HG02763 (cell line): ENCODE data around the gene KRT12.

ENCODE experiments used
- ATAC-seq: cut with Tn5 transposase; IDR thresholded peaks from one replicate; pipeline ENCODE4 v1.9.1; 2021; ENCODE audit warnings: mild to moderate bottlenecking, moderate library complexity; ENCODE audit not compliant: unreplicated experiment

KRT12 gene

DNA sequence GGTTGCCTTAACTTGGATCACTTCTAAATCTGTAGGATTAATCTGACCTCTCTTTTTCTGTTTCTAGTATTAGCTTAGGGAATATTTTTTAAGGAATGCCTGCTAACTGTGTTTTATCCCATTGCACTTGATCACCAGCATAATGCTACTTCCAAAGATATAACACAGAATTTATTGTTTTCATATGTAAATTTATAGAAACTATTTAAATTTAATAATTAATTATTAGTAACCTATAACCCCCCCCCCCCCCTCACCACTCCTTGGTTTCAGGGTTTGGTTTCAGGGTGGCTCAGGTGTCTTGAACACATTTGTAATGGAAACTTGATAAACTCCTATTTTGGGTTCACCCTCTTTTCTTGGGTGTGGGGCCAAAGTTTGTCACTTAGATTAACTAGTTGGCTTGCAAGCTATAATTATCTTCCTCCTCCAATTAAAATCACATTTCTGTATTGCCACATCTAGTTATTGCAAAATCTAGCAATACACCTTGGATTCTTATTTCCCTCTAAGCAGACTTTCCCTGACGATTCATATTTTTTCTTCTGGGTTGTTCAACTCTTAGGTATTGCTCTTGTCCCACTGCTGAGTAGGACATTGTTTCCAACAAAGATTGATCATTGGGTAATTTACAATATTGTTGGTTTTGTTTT lies 18.3 kb downstream of the KRT12 start:
- no peak for ATAC-seq

DNA sequence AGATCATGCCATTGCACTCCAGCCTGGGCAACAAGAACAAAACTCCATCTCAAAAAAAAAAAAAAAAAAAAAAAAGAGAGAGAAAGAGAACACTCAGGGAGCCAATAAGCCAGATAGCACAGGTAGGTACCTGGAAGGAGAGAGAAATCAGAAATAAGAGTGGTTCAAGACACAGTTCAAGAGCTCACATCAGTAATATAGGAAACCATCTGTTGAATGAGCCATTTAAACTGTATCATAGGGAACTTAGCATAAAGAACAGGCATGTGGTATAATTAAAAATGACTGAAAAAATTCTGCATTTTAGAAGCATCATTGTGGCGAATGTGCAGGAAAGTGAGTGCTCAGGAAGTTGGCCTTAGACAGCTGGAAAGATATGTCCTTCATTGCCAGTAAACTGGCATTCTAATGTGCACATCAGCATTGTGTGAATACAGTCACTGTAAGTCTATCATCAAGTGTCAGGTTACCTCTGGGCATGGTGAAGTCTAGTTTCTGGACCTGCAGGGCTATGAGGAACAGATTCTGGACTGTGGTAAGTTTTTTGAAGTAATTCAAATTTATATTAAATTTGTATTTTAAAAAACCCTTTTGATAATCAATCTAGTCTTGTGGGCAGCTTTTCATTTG lies 20.4 kb downstream of the KRT12 start:
- ATAC-seq = no peak

DNA sequence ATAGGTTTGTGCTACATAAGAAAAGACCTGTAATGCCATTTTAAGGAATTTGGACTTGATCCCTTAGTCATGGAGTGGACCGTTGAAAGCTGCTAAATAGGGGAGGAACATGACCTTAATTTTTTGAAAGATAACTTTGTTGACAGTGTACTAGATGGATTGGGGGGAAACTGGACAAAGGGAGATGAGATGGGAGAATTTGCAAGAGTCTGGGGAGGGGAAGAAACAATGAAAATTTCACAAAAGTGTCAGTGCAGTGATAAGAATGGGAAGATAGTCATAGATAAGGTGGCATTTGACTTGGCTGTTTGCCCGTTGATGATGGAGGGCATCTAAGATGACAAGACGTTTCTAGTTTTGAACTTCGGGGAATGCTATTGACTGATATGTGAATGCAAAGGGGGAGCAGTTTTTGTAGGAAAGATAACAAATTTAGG lies 22.3 kb downstream of the KRT12 start:
- ATAC-seq = no peak

DNA sequence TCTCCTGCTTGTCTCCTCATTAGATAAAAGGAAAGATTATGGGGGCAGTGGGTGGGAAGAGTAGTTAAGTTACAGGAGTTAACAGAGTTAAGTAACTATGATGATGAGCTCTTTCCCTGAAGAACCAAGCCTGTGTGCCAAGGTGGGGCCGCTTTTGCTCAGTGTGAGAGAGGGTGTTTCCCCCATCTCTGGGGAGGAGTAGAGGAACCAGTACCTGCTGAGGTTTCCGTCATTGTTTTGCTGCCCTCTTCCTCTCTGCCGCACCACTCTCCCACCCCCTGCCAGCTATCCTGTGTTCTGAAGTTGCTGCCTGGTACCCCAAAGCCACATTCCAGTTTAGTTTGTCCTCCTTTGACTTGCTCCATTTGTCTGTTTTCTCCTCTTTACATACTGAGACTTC lies 23.8 kb downstream of the KRT12 start:
- ATAC-seq = no peak

DNA sequence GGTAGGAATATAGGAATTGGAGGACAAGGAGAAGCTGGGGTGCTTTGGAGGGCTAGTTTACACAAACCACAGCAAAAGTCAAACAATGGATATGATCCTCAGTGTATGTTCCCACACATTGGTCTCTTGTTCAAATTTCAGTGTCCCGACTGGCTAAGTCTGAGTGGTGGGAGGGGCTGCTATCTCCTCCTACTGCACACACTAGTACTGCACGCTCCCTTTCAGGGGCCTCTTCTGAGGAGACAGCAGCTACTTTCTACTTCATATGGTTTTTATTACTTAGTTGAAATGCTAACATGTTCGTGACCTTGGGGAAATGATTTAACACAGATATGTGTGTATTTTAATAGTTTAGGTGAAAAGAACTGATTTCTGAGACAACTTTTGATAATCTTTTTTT lies 25.8 kb downstream of the KRT12 start:
- no peak for ATAC-seq

DNA sequence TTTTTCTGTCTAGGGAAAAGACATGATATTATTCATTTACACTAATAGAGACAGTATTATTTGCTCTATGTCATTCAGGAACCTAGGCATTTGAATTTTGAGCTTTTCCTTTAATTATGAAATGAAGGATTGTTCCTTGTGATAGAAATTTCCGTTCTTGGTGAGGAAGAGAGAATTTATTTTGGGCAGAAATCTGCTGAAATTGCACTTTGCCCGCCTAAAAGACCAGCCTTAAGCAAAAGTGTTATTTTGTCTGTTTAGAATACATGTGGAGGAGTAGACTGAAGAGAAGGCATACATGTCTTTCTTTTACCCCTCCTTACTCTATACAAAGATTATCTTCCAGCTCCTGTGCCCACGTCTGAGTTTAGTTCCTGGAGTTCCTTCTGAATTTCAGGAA lies 27.8 kb downstream of the KRT12 start:
- ATAC-seq = no peak

DNA sequence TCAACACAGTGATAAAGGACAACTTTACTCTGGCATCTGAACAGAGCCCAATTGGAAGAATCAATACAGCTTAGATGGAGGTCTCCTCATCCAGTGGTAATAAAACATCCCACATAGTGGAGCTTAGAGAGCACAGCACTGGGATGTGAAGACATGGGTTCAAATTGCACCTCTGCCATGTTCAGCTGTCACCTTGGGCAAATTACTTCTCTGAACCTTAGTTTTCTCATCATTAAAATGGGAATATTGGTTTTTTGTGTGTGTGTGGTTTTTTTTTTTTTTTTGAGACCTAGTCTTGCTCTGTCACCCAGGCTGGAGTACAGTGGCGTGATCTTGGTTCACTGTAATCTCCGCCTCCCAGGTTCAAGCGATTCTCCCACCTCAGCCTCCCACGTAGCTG lies 31.0 kb downstream of the KRT12 start:
- ATAC-seq = no peak

DNA sequence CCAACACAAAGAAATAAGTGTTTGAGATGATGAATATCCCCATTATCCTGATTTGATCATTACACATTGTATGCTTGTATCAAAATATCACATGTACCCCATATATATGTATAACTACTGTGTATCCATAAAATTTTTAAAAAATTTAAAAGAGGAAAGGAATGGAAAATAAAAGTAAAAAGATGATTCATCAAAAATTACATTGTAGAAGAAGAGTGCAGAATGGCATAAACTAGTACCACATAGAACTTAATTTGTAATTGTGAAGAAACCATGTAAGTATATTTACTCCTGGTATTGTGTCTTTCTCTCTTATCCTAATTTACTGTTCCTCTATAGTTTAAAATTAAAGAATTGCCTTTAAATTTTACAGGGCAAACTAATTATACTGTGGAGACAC lies 33.1 kb downstream of the KRT12 start:
- no peak for ATAC-seq

DNA sequence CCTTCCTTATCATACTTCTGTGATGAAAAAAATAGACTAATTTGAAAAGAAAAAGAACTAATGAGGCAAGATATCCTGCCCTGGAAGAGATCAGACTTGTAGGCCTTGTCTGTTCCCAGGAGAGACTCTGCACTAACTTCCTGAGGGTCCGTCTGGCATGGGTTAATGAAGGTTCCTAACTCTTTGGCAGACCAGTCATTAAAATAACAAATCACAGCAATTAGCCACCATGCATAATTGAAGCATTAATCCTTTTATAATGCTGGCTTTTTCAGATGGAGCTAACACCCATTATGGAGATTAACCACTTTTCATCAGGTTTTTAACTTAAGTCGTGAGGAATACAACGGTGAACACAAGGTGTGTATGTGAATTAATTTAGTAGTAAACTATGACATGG lies 34.2 kb downstream of the KRT12 start:
- no peak for ATAC-seq

DNA sequence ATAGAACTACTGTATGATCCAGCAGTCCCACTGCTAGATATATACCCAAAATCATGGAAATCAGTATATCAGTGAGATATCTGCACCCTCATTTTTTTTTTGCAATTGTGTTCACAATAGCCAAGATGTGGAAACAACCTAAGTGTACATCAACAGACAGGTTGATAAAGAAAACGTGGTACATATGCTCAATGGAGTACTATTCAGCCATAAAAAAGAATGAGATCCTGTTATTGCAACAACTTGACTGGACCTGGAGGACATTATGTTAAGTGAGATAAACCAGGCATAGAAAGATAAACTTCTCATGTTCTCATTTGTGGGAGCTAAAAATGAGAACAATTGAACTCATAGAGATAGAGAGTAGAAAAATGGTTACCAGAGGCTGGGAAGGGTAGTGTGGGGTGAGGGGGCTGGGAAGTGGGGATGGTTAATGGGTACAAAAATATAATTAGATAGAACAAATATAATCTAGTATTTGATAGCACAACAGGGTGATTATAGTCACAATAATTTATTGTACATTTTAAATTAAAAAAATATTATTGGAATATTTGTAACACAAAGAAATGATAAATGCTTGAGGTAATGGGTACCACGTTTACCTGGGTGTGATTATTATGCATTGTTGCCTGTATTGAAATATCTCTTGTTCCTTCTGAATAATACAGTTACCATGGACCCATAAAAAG lies 36.8 kb downstream of the KRT12 start:
- ATAC-seq = no peak

DNA sequence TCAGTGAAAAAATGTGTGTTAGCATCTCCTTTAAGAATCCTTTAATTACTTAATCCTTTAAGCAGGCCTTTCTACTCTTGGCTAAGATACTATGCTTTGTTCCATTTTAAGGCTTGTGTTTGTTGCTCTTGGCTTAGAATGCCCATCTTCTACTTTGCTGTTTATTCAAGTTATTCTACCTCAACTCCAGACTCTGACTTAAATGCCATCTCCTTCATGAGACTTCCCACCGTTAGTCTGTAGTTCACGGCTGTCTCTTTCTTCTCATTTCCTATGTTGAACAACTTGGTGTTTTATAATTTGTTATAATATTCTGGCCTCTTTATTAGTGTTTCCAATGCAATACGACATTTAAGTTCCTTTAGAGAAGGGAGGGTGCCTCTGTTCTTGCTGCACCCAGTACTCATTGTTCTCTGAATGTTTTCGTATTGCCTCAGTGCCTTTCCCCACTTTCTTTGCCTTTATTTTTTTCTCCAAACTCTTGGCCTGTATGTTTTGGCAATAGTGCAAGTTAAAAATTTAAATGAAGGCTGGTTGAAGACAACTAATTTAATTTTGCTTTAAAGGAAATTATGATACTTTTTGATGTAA lies 38.5 kb downstream of the KRT12 start:
- ATAC-seq = no peak

DNA sequence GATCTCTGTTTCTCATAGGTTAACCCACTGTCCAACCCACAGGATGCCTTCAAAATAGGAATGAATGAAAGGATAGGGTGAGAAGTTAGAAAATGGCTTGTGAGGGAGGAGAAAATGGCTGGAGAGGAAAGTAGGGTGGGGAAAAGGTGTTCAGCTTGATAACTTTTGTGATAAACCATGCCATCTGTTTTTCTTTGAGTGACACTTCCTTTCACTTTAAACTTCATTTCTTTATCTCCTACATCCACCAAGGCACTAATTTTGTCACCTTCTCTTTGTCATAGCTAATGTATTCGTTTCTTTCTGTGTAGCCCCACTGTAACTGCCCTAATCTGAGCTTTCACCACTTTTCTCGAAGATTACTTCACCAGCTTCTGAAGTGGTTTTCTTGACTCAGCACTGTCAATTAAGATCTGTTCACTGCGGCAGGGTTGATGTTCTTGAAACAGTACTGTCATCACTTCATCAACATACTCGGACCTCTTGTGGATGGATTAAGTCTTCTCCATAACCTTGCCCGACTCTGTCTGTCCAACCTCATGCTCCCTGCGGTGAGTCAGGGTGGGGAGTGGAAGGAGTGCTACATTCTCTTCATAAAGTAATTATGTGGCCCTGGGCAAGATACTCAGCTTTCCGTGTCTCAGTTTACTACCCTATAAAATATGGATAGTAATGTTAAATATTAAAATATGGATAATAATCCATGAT lies 39.1 kb downstream of the KRT12 start:
- no peak for ATAC-seq

DNA sequence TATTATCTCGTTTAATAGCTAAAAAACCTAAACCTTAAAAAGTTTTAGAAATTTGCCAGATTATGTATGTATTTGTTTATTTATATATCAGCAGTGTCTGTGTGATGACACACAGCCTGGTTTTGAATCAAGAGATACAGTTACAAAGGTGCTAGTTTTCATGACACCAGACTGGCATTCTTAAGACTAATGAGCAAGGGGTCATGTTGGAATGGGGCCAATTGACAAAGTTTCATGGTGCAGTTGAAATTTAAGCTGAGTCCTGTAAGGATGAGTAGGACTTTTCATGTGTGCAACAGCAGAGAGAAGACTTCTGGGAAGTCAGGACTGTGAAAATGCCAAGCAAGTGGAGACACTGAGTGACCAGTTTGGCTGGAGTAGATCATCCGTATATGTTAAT lies 41.4 kb downstream of the KRT12 start:
- no peak for ATAC-seq

DNA sequence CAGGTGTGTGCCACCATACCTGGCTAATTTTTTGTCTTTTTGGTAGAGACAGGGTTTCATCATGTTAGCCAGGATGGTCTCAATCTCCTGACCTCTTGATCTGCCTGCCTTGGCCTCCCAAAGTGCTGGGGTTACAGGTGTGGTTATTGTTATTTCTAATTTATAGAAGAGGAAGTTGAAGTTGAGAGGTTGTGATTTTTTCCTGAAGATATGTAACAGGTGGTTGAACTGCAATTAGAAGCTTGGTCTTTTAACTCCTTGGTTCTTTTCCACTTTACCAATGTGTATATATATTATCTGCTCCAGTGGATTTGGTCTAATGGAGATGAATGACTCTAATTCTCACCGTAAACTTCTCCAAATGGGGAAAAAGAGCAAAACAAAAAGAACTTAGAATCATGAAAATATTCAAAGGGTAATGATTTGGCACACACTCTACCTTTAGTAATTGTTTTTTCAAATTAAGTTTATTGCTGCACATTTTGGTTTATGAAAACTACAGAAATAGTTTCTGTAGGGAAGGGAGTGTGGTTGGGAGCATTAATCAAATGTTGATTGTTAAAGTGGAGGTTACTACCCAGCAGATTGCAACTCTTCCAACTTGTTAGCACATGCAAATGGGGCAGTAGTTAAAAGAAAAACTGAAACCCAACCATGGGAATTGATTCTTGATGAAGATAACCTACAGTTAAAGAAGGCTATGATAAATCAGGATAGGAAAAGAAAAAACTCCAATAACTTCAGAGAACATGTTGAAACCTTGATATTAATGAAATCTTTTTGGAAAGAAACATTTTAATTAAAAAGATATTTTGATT lies 42.8 kb downstream of the KRT12 start:
- no peak for ATAC-seq

DNA sequence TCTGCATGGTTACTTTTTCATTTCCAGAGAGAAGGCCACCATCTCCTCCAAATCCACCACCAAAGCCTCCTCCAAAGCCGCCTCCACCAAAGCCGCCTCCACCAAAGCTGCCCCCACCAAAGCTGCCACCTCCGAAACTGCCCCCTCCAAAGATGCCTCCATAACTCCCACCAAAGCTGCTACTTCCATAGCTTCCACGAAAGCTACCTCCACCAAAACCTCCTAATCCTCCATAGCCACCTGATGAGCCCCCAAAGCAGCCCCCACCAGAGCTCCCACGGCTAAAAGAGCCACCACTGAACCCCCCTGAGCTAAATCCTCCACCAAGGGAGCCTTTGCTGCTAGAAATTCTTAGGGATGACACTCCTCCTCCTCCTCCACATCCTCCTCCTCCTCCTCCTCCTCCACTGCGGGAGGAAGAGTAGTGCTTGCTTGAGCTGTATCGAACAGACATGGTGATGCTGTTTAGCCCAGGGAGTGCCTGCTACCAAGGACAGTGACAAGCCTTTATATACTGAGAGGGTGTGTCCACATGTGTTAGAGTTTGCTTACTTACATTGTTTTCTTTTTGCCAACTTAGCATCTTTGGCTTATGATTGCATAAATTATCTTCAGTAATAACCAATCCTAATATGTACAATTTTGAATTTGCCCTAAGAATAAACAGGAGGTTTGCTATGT lies 44.8 kb downstream of the KRT12 start, which contains the start of gene KRT10:
TSS of gene KRT10 (minus strand) at position 483 of the 681 bp plus-strand sequence. CDS start at position 454, 29 bp downstream.
- no peak for ATAC-seq

DNA sequence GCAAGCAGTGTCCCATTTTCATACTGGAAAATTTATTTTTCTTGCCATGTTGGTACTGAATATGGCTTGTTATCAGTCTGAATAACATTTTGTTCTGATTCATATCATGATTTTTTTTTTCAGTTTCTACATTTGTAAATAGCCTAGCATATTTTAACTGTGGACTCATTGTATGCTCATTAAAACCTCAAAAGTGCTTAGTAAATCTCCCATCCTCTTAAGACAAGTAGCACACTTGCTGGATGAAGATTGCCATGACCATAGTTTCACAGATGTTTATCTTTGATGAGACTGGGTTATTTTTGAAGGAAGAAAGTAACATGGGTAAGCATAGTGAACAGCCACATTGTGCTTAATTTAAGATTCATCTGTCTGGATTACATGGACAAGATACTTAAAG lies 45.5 kb downstream of the KRT12 start:
- ATAC-seq = no peak

DNA sequence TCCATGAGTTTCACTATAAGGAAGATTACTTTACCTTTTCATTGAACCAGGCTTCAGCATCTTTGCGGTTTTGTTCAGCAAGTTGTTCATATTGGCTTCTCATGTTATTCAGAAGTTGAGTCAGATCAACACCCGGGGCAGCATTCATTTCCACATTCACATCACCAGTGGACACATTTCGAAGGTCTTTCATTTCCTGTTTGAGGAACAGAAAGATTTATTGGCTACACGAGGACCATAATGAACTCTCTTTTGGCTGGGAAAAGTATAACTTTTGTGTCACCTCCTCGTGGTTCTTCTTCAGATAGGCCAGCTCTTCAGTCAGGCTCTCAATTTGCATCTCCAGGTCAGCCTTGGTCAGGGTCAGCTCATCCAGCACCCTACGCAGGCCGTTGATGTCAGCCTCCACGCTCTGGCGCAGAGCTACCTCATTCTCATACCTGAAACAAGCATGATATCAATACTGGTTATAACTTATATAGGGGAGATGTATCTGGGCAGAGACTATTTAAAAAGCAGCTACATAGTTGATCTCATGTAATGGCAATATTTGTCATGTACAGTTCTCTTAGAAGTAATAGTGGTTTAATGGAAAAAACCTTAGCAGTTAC lies 46.7 kb downstream of the KRT12 start:
- no peak for ATAC-seq

DNA sequence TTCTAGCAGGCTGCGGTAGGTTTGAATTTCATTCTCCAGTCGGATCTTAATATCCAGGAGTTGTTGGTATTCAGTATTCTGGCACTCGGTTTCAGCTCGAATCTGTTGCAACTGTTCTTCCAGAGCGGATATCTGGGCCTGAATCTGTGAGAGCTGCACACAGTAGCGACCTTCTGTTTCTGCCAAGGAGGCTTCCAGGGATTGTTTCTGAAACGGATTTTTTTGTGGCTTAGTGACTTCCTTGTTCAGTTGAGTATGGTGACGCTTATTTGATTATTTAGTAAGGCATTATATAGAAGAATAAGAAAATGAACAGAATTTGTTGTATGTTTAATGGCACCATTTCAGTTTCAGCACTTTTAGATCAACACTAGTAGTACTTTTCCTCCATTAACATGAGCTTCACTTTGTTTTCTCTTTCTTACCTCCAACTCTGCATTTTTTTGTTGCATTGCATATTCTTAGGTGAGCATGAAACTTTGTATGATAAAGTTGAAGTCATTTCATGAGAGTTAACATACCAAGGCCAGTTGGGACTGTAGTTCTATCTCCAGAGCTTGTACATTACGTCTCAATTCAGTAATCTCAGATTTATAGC lies 47.4 kb downstream of the KRT12 start:
- no peak for ATAC-seq
